HG02642 (cell line): ENCODE data around the gene MAML3.
A peak's percentile ranks its signal among the peaks of the same experiment; 100 is the strongest.

ENCODE experiments used
- ATAC-seq: cut with Tn5 transposase; IDR thresholded peaks from one replicate; pipeline ENCODE4 v1.9.1; 2021; ENCODE audit warnings: mild to moderate bottlenecking; ENCODE audit not compliant: unreplicated experiment, poor library complexity

MAML3 gene

GRCh38 chr4:139777757-139778156 lies 376.2 kb downstream of the MAML3 start:
- no peak for ATAC-seq

- ATAC-seq: no peak
Observed at GRCh38 chr4:139776235-139776634, 377.7 kb downstream of the MAML3 start.

- ATAC-seq: no peak
Observed at GRCh38 chr4:139774759-139775487, 379.1 kb downstream of the MAML3 start.

GRCh38 chr4:139773560-139774318 lies 380.2 kb downstream of the MAML3 start:
- no peak for ATAC-seq

GRCh38 chr4:139770361-139770760 lies 383.6 kb downstream of the MAML3 start:
- no peak for ATAC-seq

- ATAC-seq: no peak
Observed at GRCh38 chr4:139769364-139769763, 384.6 kb downstream of the MAML3 start.

- ATAC-seq: no peak
Observed at GRCh38 chr4:139768896-139769295, 385.1 kb downstream of the MAML3 start.

GRCh38 chr4:139768366-139768765 lies 385.6 kb downstream of the MAML3 start:
- no peak for ATAC-seq

GRCh38 chr4:139767585-139767984 lies 386.4 kb downstream of the MAML3 start:
- ATAC-seq: no peak

GRCh38 chr4:139767168-139767567 lies 386.8 kb downstream of the MAML3 start:
- ATAC-seq: no peak

GRCh38 chr4:139764686-139765310 lies 389.2 kb downstream of the MAML3 start:
- ATAC-seq: no peak

- ATAC-seq: no peak
Observed at GRCh38 chr4:139764182-139764581, 389.8 kb downstream of the MAML3 start.

- ATAC-seq: no peak
Observed at GRCh38 chr4:139763672-139764071, 390.3 kb downstream of the MAML3 start.

GRCh38 chr4:139763205-139763604 lies 390.8 kb downstream of the MAML3 start:
- no peak for ATAC-seq

GRCh38 chr4:139762720-139763119 lies 391.3 kb downstream of the MAML3 start:
- no peak for ATAC-seq

GRCh38 chr4:139761461-139761860 lies 392.5 kb downstream of the MAML3 start:
- peak; percentile 62 for ATAC-seq

- no peak for ATAC-seq
Observed at GRCh38 chr4:139760567-139760966, 393.4 kb downstream of the MAML3 start.

GRCh38 chr4:139759097-139759496 lies 394.9 kb downstream of the MAML3 start:
- ATAC-seq: no peak

GRCh38 chr4:139756391-139757180 lies 397.4 kb downstream of the MAML3 start:
- ATAC-seq: no peak

GRCh38 chr4:139754938-139755337 lies 399.0 kb downstream of the MAML3 start:
- no peak for ATAC-seq

GRCh38 chr4:139753686-139754085 lies 400.3 kb downstream of the MAML3 start:
- no peak for ATAC-seq
